Stimulated activated CD8-positive, alpha-beta memory T cell treated with anti-CD3 and anti-CD28 coated beads, Interleukin-12 subunit alpha, Interleukin-12 subunit beta, amount 100 ng/mL, for 24 hours (primary cell): ENCODE data around the gene CENPN.

Experiments used
- DNase-seq: peaks from one replicate; pipeline ENCODE4 v3.0.0-alpha.2; 2020; ENCODE audit errors: extremely low read depth

The CENPN gene

DNA sequence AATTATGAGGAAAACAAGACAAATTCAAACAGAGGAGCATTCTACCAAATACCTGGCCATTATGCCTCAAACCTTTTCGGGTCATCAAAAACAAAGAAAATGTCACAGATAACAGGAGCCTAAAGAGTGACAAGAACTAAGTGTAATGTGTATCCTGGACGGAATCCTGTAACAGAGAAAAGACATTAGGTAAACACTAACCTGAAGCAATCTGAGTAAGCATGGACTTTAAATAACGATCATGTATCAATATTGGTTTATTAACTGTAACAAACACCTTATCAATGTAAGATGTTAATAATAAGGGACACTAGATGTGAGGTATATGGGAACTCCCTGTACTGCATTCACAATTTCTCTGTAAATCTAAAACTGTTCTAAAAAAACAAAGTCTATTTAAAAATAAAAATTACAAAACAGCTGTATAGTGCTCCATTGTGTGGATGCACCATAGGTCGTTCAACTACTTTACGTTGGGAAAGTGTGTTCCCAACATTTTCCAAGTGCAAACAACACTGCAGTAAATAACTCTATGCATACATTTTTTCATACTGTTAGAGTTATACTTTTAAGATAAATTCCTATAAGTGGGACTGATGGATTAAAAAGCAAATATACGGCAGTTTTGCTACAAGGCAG lies 15.1 kb upstream of the CENPN start:
- DNase-seq = no peak

- no peak for DNase-seq
These were observed 14.2 kb upstream of the CENPN start for GRCh38 chr16:80992676-80993293.

GRCh38 chr16:80993307-80993706 lies 13.7 kb upstream of the CENPN start:
- DNase-seq = no peak

- no peak for DNase-seq
These were observed 13.2 kb upstream of the CENPN start for GRCh38 chr16:80993834-80994233.

GRCh38 chr16:80994451-80994850 lies 12.6 kb upstream of the CENPN start:
- no peak for DNase-seq

GRCh38 chr16:80996688-80997138 lies 10.3 kb upstream of the CENPN start:
- DNase-seq = no peak

DNA sequence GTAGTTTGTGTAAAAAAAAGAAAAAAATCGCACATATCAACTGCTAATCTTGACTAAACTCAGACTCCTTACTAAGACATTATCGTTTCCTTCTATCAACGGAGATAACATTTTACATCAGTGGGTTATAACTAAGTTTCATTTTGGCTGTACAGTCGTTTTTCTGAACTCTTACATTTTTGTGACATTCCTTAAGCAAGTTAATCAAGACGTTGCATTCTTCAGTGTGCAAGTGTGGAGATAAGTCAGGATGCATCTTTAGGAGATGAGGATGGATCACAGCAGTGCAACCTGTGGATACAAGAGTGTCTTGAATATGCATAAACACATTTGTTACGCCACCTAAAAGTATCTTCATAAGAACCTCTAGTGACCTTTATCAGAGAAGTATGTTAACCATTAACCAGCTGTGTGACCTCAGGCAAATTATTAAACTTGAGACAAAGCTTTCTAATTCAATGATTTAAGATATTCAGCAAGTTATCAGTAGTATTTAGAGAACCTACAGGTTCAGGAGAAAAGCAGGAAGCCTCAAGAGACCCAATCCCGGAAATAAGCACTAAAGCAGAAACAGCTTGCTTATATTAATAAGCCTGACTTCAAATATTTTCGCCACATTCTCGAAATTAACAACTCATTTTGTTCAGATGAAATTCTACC lies 9.7 kb upstream of the CENPN start:
- no peak for DNase-seq

- no peak for DNase-seq
These were observed 8.9 kb upstream of the CENPN start for GRCh38 chr16:80997964-80998620.

DNA sequence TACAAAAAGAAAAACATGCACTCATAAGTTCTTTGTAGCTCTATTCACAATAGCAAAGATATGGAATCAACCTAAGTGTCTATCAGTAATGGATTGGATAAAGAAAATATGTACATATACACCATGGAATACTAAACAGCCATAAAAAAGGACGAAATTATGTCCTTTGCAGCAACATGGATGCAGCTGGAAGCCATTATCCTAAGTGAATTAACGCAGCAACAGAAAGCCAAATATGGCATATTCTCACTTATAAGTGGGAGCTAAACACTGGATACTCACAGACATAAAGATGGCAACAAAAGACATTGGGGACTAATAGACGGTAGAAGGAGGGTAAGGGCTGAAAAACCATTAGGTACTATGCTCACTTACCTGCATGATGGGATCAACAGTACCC lies 6.1 kb upstream of the CENPN start:
- no peak for DNase-seq

GRCh38 chr16:81001330-81001729 lies 5.7 kb upstream of the CENPN start:
- DNase-seq = no peak

GRCh38 chr16:81003064-81003463 lies 4.0 kb upstream of the CENPN start:
- no peak for DNase-seq

GRCh38 chr16:81003610-81004460 lies 3.2 kb upstream of the CENPN start:
- DNase-seq = no peak

GRCh38 chr16:81004646-81005353 lies 2.2 kb upstream of the CENPN start:
- no peak for DNase-seq

- DNase-seq = no peak
These were observed 1.3 kb upstream of the CENPN start for GRCh38 chr16:81005610-81006161.

GRCh38 chr16:81006211-81006812 lies 702 bp upstream of the CENPN start:
- DNase-seq = peak; percentile 42

DNA sequence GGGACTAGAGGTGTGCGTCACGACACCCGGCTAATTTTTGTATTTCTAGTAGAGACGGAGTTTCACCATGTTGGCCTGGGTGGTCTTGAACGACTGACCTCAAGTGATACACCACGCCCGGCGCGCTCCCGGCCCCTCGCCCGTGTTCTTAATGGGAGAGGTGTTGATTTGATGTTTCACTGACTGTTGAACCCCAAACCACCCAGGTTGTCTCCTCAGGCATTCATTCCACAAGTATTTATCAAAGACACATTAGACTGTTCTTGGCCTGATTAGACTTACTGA lies 1.4 kb downstream of the CENPN start:
- DNase-seq = no peak

DNA sequence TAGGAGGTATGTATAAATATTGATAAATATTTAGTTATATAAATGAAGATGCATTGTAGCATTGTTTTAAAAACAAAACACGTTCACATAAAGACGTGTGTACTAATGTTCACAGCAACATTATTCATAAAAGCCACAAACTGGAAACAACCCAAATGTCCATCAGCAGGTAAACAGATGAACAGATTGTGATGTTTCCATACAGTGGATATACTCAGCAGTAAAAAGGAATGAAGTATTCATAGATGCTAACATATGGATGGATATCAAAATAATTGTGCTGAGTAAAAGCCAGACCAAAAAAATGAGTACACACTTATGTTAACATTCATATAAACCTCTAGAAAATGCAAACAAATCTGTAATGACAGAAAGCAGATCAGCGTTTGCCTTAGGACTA lies 6.0 kb downstream of the CENPN start:
- no peak for DNase-seq

GRCh38 chr16:81014672-81015071 lies 7.7 kb downstream of the CENPN start:
- no peak for DNase-seq

DNA sequence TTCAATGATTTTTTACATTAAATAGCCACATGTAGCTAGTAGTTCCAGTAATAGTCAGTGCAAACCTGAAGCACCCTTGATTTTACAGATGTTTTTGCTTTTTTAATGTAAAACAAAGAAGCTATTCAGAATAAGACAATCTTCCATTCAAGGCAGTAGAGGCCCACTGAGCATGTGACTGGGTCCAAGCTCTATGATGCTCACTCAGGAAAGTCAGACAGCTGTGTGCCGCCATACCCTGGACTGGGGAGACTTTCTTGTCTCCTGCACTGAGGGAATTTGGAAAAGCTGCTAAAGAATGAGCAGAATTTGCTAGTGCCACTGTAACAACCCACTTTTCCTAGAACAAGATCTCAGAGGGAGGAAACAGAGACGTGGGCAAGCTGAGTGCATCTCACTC lies 11.5 kb downstream of the CENPN start:
- DNase-seq = no peak

- no peak for DNase-seq
These were observed 19.4 kb downstream of the CENPN start for GRCh38 chr16:81026429-81026828.
